ENCODE results near the gene CORO2B.

Gene CORO2B

GRCh38 chr15:68700455-68701123 is 121.8 kb downstream of the CORO2B start:
- in situ Hi-C loops (cut with MboI; ENCODE audit: low pct_unique_long_range_greater_than_20kb, low sequenced_read_pairs): no loop called here
- peak; percentile 16 for DNase-seq

DNA sequence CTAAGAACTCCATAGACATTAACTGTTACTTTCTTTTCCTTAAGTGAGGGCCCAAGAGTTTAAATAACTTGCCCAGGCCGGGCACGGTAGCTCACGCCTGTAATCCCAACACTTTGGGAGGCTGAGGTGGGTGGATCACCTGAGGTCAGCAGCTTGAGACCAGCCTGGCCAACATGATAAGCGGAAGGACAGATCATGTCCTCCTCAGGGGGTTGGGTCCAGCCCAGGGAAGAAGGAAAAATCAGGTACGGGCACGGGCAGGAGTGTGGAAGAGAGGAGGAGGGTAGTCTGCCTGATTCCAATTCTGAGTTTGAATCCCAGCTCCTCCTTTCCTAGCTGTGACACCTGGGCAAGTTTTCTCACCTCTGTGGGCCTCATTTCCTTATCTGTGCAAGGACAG is 123.1 kb downstream of the CORO2B start:
- in situ Hi-C loops (cut with MboI; ENCODE audit: low pct_unique_long_range_greater_than_20kb, low sequenced_read_pairs): no loop called here
- DNase-seq: no peak

DNA sequence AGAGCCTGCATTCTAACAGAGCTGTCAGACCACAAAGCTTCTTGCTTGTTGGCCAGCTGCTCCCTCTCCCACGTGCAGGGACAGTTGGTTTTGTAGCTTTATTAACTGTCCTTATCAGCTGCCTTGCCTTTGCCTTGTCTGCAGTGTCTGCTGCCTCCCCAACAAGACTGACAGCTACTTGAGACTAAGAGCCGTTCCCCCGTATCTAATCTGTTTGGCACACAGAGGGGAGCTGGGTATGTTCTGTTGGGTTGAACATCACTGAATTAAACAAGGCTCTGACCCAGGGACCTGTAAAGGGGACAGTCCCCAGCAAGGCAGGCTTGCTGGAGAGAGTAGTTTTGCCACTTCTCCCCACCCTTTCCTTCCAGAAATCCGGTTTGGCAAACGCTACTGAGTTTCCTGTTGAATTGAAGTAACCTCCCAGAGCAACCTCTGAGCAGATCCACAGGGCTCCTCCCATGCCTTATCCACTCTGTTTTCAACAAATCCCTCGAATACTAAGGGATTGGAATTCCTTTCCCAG is 125.8 kb downstream of the CORO2B start:
- in situ Hi-C loops (cut with MboI; ENCODE audit: low pct_unique_long_range_greater_than_20kb, low sequenced_read_pairs): no loop called here
- no peak for DNase-seq

GRCh38 chr15:68706256-68706655 is 127.5 kb downstream of the CORO2B start:
- no peak for DNase-seq
- in situ Hi-C loops (cut with MboI; ENCODE audit: low pct_unique_long_range_greater_than_20kb, low sequenced_read_pairs): no loop called here

- no peak for DNase-seq
- in situ Hi-C loops (cut with MboI; ENCODE audit: low pct_unique_long_range_greater_than_20kb, low sequenced_read_pairs): no loop called here
Observed at GRCh38 chr15:68706931-68707330, 128.1 kb downstream of the CORO2B start.

GRCh38 chr15:68707386-68707785 is 128.6 kb downstream of the CORO2B start:
- in situ Hi-C loops (cut with MboI; ENCODE audit: low pct_unique_long_range_greater_than_20kb, low sequenced_read_pairs): no loop called here
- DNase-seq: no peak

DNA sequence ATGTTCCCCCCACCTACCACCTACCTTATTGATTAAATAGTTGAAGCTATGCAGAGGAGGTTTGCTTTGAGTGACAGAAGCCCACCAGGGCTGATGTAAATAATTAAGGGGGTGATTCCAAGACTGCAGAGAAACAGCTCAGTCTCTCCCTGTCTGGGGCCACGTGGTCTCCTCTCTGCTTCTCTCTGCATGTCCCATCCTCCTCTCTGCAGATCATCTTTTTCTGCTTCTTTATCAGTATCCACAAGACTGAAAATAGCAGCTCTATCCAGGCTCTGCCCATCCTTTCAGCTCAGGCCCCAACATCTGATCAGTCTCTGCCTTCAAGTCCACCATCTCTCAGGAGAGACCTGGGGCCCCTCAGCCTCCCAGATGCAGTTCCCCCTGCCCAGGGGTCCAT is 131.1 kb downstream of the CORO2B start:
- DNase-seq: no peak
- in situ Hi-C loops (cut with MboI; ENCODE audit: low pct_unique_long_range_greater_than_20kb, low sequenced_read_pairs): no loop called here

GRCh38 chr15:68710536-68710935 is 131.7 kb downstream of the CORO2B start:
- in situ Hi-C loops (cut with MboI; ENCODE audit: low pct_unique_long_range_greater_than_20kb, low sequenced_read_pairs): no loop called here
- no peak for DNase-seq

DNA sequence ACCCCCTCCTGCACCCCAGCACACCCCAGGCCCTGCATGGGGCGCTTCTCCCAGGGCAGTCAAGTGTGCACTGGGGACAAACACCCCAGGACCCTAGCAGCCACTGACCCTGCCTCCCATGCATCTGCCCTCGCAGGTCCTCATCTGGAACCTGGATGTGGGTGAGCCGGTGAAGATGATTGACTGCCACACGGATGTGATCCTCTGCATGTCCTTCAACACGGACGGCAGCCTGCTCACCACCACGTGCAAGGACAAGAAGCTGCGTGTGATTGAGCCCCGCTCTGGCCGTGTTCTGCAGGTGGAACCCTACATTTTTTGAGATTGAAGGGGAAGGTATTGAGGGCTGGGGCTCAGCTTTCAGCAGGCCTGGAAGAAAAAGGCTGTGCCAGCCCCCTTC is 132.6 kb downstream of the CORO2B start:
- in situ Hi-C loops (cut with MboI; ENCODE audit: low pct_unique_long_range_greater_than_20kb, low sequenced_read_pairs): no loop called here

GRCh38 chr15:68712886-68713285 is 134.1 kb downstream of the CORO2B start:
- no peak for DNase-seq
- in situ Hi-C loops (cut with MboI; ENCODE audit: low pct_unique_long_range_greater_than_20kb, low sequenced_read_pairs): no loop called here

More for the DNA sequence above, 132.6 kb downstream of the CORO2B start:
- DNase-seq: no peak

DNA sequence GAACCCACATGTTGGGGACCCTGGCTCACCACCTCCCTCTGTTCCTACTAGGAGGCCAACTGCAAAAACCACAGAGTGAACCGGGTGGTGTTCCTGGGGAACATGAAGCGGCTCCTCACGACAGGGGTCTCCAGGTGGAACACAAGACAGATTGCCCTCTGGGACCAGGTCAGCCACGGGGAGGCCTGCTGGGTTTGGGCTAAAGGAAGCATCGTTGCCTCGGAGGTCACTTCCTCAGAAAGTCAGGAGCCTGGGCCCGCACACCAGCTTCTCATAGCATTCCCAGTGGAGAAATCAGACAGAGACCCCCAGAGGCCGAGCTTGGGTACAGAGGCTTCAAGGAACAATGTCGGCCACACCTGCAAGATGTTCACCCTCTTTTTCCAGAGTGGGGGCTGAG is 135.1 kb downstream of the CORO2B start:
- in situ Hi-C loops (cut with MboI; ENCODE audit: low pct_unique_long_range_greater_than_20kb, low sequenced_read_pairs): no loop called here
- no peak for DNase-seq

GRCh38 chr15:68715111-68715510 is 136.3 kb downstream of the CORO2B start:
- no peak for DNase-seq
- in situ Hi-C loops (cut with MboI; ENCODE audit: low pct_unique_long_range_greater_than_20kb, low sequenced_read_pairs): no loop called here

DNA sequence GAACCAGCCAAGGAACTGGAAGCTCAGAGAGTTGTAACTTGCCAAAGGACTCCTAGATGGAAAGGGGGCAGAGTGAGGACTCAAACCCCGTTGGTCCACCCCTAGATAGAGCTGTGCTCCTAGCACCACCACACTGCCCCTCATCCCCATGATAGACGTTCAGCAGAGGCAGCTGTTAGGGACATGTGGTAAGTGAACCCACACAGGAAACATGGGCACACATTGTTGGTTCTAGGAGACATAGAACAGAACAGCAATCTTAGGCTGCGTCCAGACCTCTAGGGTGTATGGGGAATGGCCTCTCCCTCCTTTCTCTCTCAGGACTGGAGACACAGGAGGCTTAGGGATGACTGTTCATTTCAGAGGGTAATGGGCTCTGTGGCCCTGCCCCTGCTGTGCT is 139.2 kb downstream of the CORO2B start:
- no peak for DNase-seq
- in situ Hi-C loops (cut with MboI; ENCODE audit: low pct_unique_long_range_greater_than_20kb, low sequenced_read_pairs): no loop called here

- in situ Hi-C loops (cut with MboI; ENCODE audit: low pct_unique_long_range_greater_than_20kb, low sequenced_read_pairs): no loop called here
- DNase-seq: no peak
Observed at GRCh38 chr15:68718468-68718867, 139.7 kb downstream of the CORO2B start.

DNA sequence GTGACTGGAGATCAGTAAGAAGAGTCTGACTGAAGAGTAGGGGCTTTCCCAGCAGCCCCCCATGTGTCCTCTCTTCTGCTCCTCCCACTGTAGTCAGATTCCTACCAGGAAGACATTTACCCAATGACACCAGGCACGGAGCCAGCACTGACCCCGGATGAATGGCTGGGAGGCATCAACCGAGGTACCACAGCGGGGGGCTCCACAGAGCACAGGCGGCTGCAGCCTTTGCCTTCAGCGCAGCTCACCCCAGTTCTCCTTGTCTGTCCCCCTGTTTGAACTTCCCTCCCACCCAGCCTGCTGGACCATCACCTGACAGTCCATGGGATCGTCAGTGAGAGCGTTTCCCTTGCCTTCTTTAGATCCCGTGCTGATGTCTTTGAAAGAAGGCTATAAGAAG is 140.3 kb downstream of the CORO2B start:
- DNase-seq: no peak
- in situ Hi-C loops (cut with MboI; ENCODE audit: low pct_unique_long_range_greater_than_20kb, low sequenced_read_pairs): no loop called here

DNA sequence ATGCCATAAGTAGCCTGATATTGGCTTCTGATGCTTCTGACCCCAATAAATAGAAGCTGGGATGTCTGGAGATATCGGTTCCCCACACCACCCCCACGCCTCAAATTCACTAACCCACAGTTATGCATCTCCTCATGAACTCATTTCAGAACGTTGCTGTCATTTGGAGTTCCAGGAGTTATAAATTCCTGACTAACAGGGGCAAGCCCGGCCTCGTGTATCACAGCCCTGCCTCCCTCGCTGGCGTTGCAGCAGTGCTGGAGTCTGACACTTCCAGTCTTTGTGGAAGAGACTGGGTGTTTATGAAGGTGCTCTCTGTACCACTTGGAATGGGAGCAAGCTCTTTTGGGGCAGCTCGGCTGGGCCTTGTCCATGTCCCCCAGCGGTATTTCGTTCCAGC is 140.9 kb downstream of the CORO2B start:
- DNase-seq: no peak
- in situ Hi-C loops (cut with MboI; ENCODE audit: low pct_unique_long_range_greater_than_20kb, low sequenced_read_pairs): loop anchor here (10.0 kb wide), 1 partner anchor 155 kb away; no protein-coding TSS in a partner anchor

- in situ Hi-C loops (cut with MboI; ENCODE audit: low pct_unique_long_range_greater_than_20kb, low sequenced_read_pairs): loop anchor here (10.0 kb wide), 1 partner anchor 153 kb away; no protein-coding TSS in a partner anchor
- no peak for DNase-seq
Observed at GRCh38 chr15:68721886-68722285, 143.1 kb downstream of the CORO2B start.

GRCh38 chr15:68725736-68726135 is 146.9 kb downstream of the CORO2B start:
- DNase-seq: peak; percentile 73
- in situ Hi-C loops (cut with MboI; ENCODE audit: low pct_unique_long_range_greater_than_20kb, low sequenced_read_pairs): loop anchor here (10.0 kb wide), 1 partner anchor 149 kb away; no protein-coding TSS in a partner anchor

DNA sequence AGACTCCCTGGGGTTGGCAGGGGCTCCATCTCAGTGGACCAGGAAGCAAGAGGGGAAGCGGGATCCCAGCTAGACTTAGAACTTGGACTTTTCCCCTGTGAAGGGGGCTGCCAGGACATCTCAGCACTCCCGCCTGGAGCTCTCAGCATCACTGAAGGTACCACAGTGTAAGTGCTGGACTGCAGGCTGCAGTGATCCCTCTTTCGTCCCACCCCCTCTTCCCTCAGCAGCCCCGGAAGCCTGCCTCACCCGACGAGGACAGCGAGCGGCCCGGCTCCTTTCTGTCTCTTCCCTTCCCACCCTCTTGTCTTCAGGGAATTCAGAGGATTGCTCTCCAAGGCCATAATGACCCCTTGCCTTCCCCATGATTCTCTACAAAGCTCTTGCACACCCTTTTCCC is 147.5 kb downstream of the CORO2B start:
- no peak for DNase-seq
- in situ Hi-C loops (cut with MboI; ENCODE audit: low pct_unique_long_range_greater_than_20kb, low sequenced_read_pairs): loop anchor here (10.0 kb wide), 1 partner anchor 149 kb away; no protein-coding TSS in a partner anchor

- no peak for DNase-seq
- in situ Hi-C loops (cut with MboI; ENCODE audit: low pct_unique_long_range_greater_than_20kb, low sequenced_read_pairs): loop anchor here (10.0 kb wide), 1 partner anchor 145 kb away; no protein-coding TSS in a partner anchor
Observed at GRCh38 chr15:68729789-68730411, 151.1 kb downstream of the CORO2B start.

All from KBM-7 (cell line).